HG02642 (cell line): ENCODE results near the gene PTPRN2.

Source experiments
- ATAC-seq: cut with Tn5 transposase; IDR thresholded peaks from one replicate; pipeline ENCODE4 v1.9.1; 2021; ENCODE audit warnings: mild to moderate bottlenecking; ENCODE audit not compliant: unreplicated experiment, poor library complexity

Gene PTPRN2

GRCh38 chr7:157557263-157557662 is 1030.4 kb downstream of the PTPRN2 start:
- no peak for ATAC-seq

DNA sequence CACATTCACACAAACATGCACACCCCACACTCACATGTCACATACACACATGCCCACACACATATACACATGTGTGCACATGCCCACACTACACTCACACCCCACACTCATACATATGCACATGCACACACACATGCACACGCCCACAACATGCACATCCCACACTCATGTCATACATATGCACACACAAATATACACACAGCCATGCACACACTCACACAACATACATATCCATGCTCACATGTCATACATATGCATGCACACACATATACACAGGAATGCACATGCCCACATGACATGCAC is 1031.0 kb downstream of the PTPRN2 start:
- ATAC-seq = no peak

GRCh38 chr7:157555944-157556641 is 1031.5 kb downstream of the PTPRN2 start:
- ATAC-seq = no peak

- ATAC-seq = no peak
Observed at GRCh38 chr7:157555313-157555712, 1032.3 kb downstream of the PTPRN2 start.

- ATAC-seq = no peak
Observed at GRCh38 chr7:157554393-157555238, 1033.0 kb downstream of the PTPRN2 start.

DNA sequence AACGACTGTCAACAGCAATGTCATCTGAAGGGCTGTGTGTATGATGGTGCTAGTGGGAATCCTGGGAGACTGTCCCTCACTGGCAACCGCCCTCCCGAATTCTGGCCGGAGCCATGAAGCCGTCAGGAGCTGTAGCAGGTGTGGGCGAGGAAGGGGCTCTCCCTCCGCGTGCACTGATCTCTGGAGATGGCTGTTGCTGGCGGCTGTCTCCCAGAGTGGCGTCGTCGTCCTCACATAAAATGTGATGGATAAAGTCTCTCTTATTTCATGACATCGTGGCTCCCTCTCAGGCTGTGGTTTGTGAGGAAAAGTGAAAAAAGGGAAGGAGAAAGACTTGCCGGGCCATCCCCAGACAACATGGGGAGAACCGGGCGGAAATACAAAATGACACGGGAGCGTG is 1034.4 kb downstream of the PTPRN2 start:
- ATAC-seq = no peak

DNA sequence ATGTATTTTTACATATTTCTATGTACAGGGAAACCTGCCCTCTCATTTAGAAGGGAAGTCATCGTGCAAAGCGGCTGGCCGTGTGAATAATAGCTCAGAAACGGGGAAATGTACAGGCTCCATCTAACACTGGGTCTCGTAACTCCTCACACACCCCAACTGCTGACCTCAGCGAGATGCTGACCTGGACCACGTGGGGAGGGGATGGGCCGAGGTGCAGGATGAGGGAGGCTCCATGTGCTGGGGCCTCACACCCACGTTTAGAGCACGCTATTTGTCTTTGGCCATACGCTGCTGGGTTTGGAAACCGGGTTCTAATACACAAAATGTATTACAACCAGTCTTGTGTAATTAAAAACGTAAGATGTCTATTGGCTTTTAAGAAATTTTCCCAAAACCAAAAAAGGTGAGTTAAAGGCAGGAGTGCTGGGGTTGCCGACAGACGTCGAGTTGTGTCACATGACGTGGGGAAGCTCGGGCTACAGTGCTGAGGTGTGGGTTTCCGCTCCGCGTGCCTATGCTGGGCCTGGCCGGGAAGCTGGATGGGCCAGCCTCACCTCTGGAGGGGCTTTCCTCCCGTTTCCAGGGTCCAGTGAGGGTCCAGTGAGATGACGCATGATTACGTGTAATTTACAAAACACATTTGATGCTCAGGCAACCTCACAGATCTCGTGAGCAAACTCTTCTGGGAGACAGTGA is 1035.2 kb downstream of the PTPRN2 start:
- no peak for ATAC-seq

GRCh38 chr7:157551325-157552070 is 1036.1 kb downstream of the PTPRN2 start:
- no peak for ATAC-seq

- no peak for ATAC-seq
Observed at GRCh38 chr7:157550300-157551275, 1037.0 kb downstream of the PTPRN2 start.

DNA sequence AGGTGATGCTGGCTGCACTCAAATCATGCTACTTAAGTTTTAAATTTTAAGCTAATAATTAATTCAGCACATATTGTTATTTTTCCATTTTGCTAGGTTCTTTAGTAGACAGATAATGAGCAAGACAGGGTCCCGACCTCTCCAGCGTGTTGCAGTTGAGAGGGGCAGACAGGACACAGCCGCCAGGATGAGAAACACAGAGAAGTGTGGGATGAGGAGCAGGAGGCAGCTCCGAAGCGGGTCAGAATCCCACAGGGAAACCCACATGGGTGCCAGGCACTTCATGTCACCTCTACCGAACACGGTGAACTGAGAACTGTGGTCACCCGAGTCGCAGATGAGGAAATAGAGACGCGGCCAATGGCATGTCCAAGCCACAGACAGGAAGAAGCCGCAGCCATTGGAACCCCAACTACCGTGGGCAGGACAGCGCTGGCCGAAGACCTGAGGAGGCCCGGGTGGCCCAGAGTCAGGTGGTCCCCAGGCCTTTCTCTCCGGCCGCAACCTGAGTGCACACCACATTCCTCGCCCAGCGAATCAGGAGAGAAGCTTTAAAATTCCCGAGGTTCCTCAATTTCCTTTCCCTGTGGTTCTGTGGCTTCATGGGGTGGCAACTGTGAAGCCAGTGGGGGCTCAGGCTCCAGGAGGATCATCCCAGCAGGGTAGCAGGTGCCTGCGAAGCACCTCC is 1037.9 kb downstream of the PTPRN2 start:
- ATAC-seq = no peak

GRCh38 chr7:157548691-157549303 is 1038.8 kb downstream of the PTPRN2 start:
- ATAC-seq = no peak

DNA sequence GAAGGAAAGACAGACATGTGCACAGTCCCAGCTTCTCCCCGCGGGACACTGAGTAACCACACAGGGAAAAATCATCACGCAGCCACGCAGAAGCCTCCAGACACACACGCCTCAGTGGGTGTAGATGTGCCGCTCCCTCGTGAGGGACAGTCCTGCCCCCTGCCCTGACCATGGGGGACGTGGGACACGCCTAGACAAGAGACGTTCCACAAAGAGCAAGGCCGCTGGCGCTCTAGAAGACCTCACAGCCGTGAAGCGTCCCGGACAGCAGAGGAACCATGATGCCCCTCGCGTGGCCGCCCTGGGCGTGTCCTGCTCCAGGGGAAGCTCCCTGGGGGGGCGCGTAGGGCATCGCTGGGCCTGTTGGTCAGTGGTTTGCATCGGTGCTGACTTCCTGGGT is 1040.0 kb downstream of the PTPRN2 start:
- no peak for ATAC-seq

GRCh38 chr7:157547102-157547501 is 1040.5 kb downstream of the PTPRN2 start:
- ATAC-seq = no peak

GRCh38 chr7:157545681-157546060 is 1042.0 kb downstream of the PTPRN2 start:
- ATAC-seq = no peak

GRCh38 chr7:157544980-157545680 is 1042.5 kb downstream of the PTPRN2 start:
- no peak for ATAC-seq

DNA sequence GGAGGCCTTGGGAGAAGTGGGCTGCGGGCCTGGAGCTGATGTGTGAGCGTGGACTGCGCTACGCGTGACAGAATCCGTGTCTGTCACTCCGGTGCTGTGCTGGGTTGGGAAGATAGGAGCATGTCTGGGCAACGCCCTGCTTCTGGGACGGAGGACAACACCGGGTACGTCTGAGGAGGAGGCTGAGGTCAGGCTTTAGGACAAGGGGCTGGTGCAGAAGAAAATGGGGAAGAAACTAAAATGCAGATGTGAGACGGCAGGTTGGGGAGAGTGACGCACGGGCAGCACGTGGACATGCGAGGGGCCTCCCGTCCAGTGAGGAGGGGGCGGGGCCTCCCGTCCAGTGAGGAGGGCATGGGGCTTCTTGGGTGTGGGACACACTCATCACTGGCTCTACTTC is 1043.4 kb downstream of the PTPRN2 start:
- ATAC-seq = no peak

DNA sequence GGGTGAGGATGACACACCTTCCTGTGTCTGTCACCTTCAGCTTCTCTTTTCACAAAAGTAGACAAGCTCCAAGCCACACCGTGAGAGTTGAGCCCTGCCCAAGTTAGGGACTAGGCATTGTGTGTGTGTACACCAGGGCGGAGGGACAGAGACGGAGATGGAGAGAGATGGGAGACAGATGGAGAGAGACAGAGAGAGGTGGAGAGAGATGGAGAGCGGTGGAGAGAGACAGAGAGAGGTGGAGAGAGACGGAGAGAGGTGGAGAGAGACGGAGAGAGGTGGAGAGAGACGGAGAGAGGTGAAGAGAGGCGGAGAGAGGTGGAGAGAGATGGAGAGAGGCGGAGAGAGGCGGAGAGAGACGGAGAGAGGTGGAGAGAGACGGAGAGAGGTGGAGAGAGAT is 1043.8 kb downstream of the PTPRN2 start:
- ATAC-seq = no peak

- no peak for ATAC-seq
Observed at GRCh38 chr7:157543276-157543675, 1044.3 kb downstream of the PTPRN2 start.
